HG02642 (cell line): ENCODE data around the gene TBC1D1.
A peak's percentile ranks its signal among the peaks of the same experiment; 100 is the strongest.
"Not testable (repeated sequence)": the region's sequence is repeated elsewhere in the genome, so short reads cannot be mapped to it uniquely, and the experiment has no call there.

Experiments
- ATAC-seq: cut with Tn5 transposase; IDR thresholded peaks from one replicate; pipeline ENCODE4 v1.9.1; 2021; ENCODE audit warnings: mild to moderate bottlenecking; ENCODE audit not compliant: unreplicated experiment, poor library complexity

Gene TBC1D1

DNA sequence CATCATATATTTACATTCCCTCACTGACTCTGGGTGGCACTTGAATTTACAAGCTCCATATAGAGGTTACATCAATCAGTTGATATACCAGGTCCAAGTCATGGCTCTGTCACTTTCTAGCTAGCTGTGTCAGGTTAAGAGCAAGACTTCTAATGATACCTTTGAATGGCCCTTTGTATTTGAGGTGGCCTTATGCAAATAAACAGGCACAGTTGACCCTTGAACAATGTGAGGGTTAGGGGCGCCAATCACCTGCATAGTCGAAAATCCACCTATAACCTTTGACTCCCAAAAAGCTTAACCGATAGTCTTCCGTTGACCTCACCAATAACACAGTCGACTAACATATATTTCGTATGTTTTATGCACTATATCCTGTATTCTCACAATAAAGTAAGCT, 68.0 kb downstream of the TBC1D1 start:
- ATAC-seq: no peak

- no peak for ATAC-seq
Measured at GRCh38 chr4:37960098-37960497, 69.2 kb downstream of the TBC1D1 start, which contains the start of gene PTTG2. PTTG2 (plus strand) TSS chr4:37960398; CDS start chr4:37960435, 37 bp downstream.

GRCh38 chr4:37960679-37961450, 70.0 kb downstream of the TBC1D1 start:
- ATAC-seq: no peak

- peak; percentile 68 for ATAC-seq
Measured at GRCh38 chr4:37964734-37965457, 74.0 kb downstream of the TBC1D1 start.

GRCh38 chr4:37966044-37966443, 75.2 kb downstream of the TBC1D1 start:
- ATAC-seq: no peak

- no peak for ATAC-seq
Measured at GRCh38 chr4:37967736-37968135, 76.9 kb downstream of the TBC1D1 start.

GRCh38 chr4:37968747-37969146, 77.9 kb downstream of the TBC1D1 start:
- ATAC-seq: no peak

DNA sequence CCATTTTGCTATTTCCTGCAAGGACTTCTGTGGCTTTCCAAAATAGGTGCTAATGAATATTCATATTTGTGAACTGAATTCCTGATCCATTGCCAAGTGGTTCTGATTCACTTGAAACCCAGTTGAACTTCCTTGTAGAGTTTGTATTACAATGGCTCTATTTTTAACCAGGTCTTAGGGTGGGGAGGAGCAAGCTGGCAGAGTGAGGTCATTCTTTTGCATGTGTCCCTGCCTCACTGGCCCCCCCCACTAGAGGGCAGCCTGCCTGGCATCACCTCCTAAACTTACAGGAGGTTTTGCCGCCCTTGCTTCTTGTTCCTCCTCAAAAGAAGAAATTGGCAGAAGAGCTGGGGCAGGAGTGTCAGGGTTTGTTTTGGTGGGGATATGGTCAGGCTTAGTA, 79.8 kb downstream of the TBC1D1 start:
- ATAC-seq: peak; percentile 72

GRCh38 chr4:37971202-37971601, 80.3 kb downstream of the TBC1D1 start:
- no peak for ATAC-seq

DNA sequence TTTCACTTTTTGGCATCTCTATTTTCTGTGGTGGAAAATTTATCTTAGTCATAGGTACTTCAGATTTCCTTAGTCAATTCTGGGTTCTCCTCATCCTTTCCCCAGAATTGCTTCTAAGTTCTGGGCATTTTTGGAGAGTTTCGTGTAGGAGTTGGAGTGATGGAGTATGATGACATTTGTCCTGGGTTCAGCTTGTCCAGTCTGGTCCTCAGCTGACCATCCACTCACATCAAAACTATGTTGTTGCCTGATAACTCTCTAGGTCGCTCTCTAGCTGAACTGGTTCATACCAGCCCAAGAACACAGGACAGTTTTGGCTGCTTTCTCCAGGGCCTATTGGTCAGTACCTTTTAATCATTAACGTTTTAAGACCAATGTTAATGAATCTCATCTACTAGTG, 82.6 kb downstream of the TBC1D1 start:
- ATAC-seq: no peak

DNA sequence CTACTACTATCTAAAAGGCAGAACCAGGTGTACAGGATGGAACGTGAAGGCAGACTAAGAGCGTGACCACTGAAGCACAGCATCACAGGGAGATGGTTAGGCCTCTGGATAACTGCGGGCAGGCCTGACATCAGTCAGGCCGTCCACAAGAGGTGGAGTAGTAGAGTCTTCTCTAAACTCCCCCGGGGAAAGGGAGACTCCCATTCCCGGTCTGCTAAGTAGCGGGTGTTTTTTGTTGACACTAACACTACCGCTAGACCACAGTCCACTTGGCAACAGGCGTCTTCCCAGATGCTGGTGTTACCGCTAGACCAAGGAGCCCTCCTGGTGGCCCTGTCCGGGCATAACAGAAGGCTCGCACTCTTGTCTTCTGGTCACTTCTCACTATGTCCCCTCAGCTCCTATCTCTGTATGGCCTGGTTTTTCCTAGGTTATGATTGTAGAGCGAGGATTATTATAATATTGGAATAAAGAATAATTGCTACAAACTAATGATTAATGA, 84.5 kb downstream of the TBC1D1 start:
- not testable (repeated sequence) for ATAC-seq

GRCh38 chr4:37976507-37976906, 85.6 kb downstream of the TBC1D1 start:
- no peak for ATAC-seq

- ATAC-seq: peak; percentile 79
Measured at GRCh38 chr4:37976991-37977470, 86.1 kb downstream of the TBC1D1 start.

GRCh38 chr4:37977471-37978247, 86.8 kb downstream of the TBC1D1 start:
- peak; percentile 72 for ATAC-seq

DNA sequence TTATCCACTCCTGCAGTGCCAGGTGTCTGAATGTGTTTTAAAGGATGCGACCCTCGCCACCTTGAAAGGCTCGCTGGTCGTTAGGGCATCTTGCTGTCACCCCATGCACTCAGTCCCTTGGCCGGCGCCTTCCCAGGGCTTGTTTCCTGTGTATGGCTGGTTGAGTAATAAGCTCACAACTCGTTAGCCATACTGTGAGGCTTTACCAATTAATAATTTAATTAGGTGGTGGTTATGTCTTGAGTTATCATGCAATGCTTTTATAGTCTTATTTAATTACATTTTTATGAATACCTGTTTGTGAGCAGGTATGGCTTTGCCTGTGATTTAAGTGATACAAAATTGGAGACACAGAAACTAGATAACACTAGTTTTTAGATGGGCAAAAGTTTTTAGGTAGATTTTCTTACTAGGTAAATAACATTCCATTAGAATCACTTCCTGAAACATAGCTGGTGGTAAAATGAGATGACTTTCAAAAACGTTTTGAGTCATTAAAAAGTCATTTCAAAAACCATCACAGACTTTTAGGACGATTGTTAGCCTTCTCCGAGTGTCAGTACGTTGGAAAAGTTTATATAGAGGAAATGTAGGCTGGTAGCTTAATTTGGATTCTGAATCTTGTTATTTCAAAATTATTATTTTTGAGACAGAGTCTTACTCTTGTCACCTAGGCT, 87.5 kb downstream of the TBC1D1 start:
- peak; percentile 20 for ATAC-seq

GRCh38 chr4:37980246-37980645, 89.4 kb downstream of the TBC1D1 start:
- no peak for ATAC-seq

- ATAC-seq: no peak
Measured at GRCh38 chr4:37981425-37981824, 90.5 kb downstream of the TBC1D1 start.

GRCh38 chr4:37981844-37982720, 91.2 kb downstream of the TBC1D1 start:
- ATAC-seq: no peak

- ATAC-seq: no peak
Measured at GRCh38 chr4:37982736-37983135, 91.9 kb downstream of the TBC1D1 start.
